CD4-positive, alpha-beta memory T cell (primary cell): ENCODE results near the gene NR1D1. TPM values are rescaled to one million over a fixed set of nuclear protein-coding genes. Genes with fewer than 3 reads are reported as not detected.
A peak's percentile ranks its signal among the peaks of the same experiment; 100 is the strongest.

Experiments used
- CTCF ChIA-PET: fragments of 350-600 bp; sonication (Branson Sonifier 250); formaldehyde crosslinking; loops from one replicate; lab custom pipeline; 2021; ENCODE audit warnings: inconsistent platforms; ENCODE audit not compliant: partially characterized antibody; lab: Charles Lee
- POLR2A ChIA-PET: fragments of 350-600 bp; sonication (Branson Sonifier 250); formaldehyde crosslinking; loops from one replicate; lab custom pipeline; 2021; ENCODE audit not compliant: partially characterized antibody; lab: Charles Lee
- DNase-seq, 5 donors: peaks; one replicate each; pipeline versions ENCODE4 v3.0.0 to v3.0.0-alpha.2; 2020 to 2022; ENCODE audit warnings: mixed read lengths in 1 of 5
- H3K27ac ChIP-seq: one replicate; pipeline ENCODE4 v1.7.0; 2013; ENCODE audit warnings: low read depth, low read length
- H3K27me3 ChIP-seq: 2 replicates; pipeline ENCODE4 v1.7.0; 2013; ENCODE audit warnings: mild to moderate bottlenecking, low read length, moderate library complexity; ENCODE audit not compliant: insufficient read depth
- H3K36me3 ChIP-seq: 2 replicates; pipeline ENCODE4 v1.7.0; 2013; ENCODE audit warnings: mild to moderate bottlenecking, low read length, moderate library complexity; ENCODE audit not compliant: insufficient read depth
- H3K4me1 ChIP-seq: 2 replicates; pipeline ENCODE4 v1.7.0; 2013; ENCODE audit warnings: mild to moderate bottlenecking, low read length, moderate library complexity; ENCODE audit not compliant: insufficient read depth
- H3K4me3 ChIP-seq, 2 donors: one replicate each; pipeline ENCODE4 v1.7.0; 2013; ENCODE audit warnings: low read length in 2 of 2, mild to moderate bottlenecking in 1 of 2
- H3K9me3 ChIP-seq, 2 donors: one replicate each; pipeline ENCODE4 v1.7.0; 2013; ENCODE audit warnings: low read length in 2 of 2, control low read depth in 1 of 2; ENCODE audit not compliant: control insufficient read depth in 1 of 2
- H3K27ac Mint-ChIP-seq, 7 donors: one replicate each; pipeline ENCODE4 v1.8.0; 2020 to 2021; ENCODE audit warnings: mixed read lengths in 7 of 7, mild to moderate bottlenecking in 6 of 7, inconsistent platforms in 3 of 7, moderate library complexity in 3 of 7
- H3K27me3 Mint-ChIP-seq, 2 donors: one replicate each; pipeline ENCODE4 v1.8.0; 2020 to 2021; ENCODE audit warnings: mixed read lengths in 2 of 2
- H3K36me3 Mint-ChIP-seq, 2 donors: one replicate each; pipeline ENCODE4 v1.8.0; 2020 to 2021; ENCODE audit warnings: mixed read lengths in 2 of 2, inconsistent platforms in 1 of 2, mild to moderate bottlenecking in 1 of 2
- H3K4me1 Mint-ChIP-seq, 4 donors: one replicate each; pipeline ENCODE4 v1.8.0; 2020 to 2021; ENCODE audit warnings: mixed read lengths in 4 of 4, mild to moderate bottlenecking in 1 of 4
- H3K4me3 Mint-ChIP-seq, 8 donors: one replicate each; pipeline ENCODE4 v1.8.0; 2020 to 2021; ENCODE audit warnings: mixed read lengths in 8 of 8, mild to moderate bottlenecking in 7 of 8, moderate library complexity in 6 of 8, inconsistent platforms in 3 of 8
- H3K9me3 Mint-ChIP-seq, 8 donors: one replicate each; pipeline ENCODE4 v1.8.0; 2020 to 2021; ENCODE audit warnings: mixed read lengths in 8 of 8, mild to moderate bottlenecking in 5 of 8, inconsistent platforms in 3 of 8, moderate library complexity in 1 of 8
- intact Hi-C: fragments of 100-400 bp; cut with micrococcal nuclease; formaldehyde crosslinking; loops from one replicate; pipeline ENCODE4 v1.15.1; 2023
- polyA plus RNA-seq, 2 donors: library from polyadenylated mRNA; unstranded; fragments of 300-500 nt; fragmentation: Illumina TruSeq; gene quantifications; one replicate each; pipeline ENCODE4 v1.2.3, GENCODE V29; 2021
- total RNA-seq, 2 experiments: library from RNA; stranded (reverse); gene quantifications; one replicate each; pipeline ENCODE4 v1.2.3, GENCODE V29; 2021

The NR1D1 gene
- total and polyA plus RNA-seq, 4 experiments from 2014 or later = 5.7 to 15.1 (median 13.6) TPM

GRCh38 chr17:40093580-40094201 is 6.7 kb downstream of the NR1D1 start:
- H3K36me3 ChIP-seq = peaks cover 31% of the 10 kb centered on the region
- Mint-ChIP-seq H3K4me1 (peaks cover 47 to 62% (median 50%) of the 10 kb centered on the region in 4 donors), H3K36me3 (peaks cover 36 to 52% of the 10 kb centered on the region in 2 donors), H3K4me3 (peak overlapping the region in 3 of 8 donors; percentile 13 to 54 (median 34)), H3K27me3 (no peaks in the 10 kb centered on the region), H3K27ac (peak overlapping the region; percentile 55 to 91 (median 73)), H3K9me3 (no peaks in the 10 kb centered on the region)
- no peak overlapping the region for H3K27ac ChIP-seq
- intact Hi-C loops = no loop called here
- ChIA-PET CTCF (interaction anchor here (1.7 to 13.8 kb wide), 4 partner anchors 18 to 75 kb away, joined by 5 to 217 read pairs (median 8); no protein-coding TSS in a partner anchor), POLR2A (interaction anchor here (0.5 to 16.2 kb wide), 8 partner anchors 9 to 539 kb away, joined by 4 to 494 read pairs (median 5); partner anchors contain the start of genes CASC3, MED24 and THRA)
- peaks cover 53% of the 10 kb centered on the region for H3K4me1 ChIP-seq
- DNase-seq = peak in 1 of 5 donors; percentile 30
- no peaks in the 10 kb centered on the region for H3K9me3 ChIP-seq
- no peak overlapping the region for H3K4me3 ChIP-seq
- no peaks in the 10 kb centered on the region for H3K27me3 ChIP-seq

GRCh38 chr17:40093005-40093579 is 7.3 kb downstream of the NR1D1 start:
- Mint-ChIP-seq H3K4me1 (peaks cover 41 to 56% (median 44%) of the 10 kb centered on the region in 4 donors), H3K27ac (peak overlapping the region; percentile 55 to 91 (median 65)), H3K4me3 (peak overlapping the region in 3 of 8 donors; percentile 13 to 54 (median 32)), H3K36me3 (peaks cover 36 to 54% of the 10 kb centered on the region in 2 donors), H3K27me3 (no peaks in the 10 kb centered on the region), H3K9me3 (no peaks in the 10 kb centered on the region)
- H3K4me3 ChIP-seq = no peak overlapping the region
- H3K4me1 ChIP-seq = peaks cover 47% of the 10 kb centered on the region
- CTCF ChIA-PET = interaction anchor here (0.5 to 13.8 kb wide), 4 partner anchors 15 to 75 kb away, joined by 4 to 217 read pairs (median 8); no protein-coding TSS in a partner anchor
- intact Hi-C loops = no loop called here
- no peaks in the 10 kb centered on the region for H3K27me3 ChIP-seq
- POLR2A ChIA-PET = interaction anchor here (0.8 to 16.2 kb wide), 8 partner anchors 8 to 47 kb away, joined by 4 to 494 read pairs (median 5); partner anchors contain the start of genes CASC3, MED24 and THRA
- H3K27ac ChIP-seq = no peak overlapping the region
- peak in 1 of 5 donors; percentile 33 for DNase-seq
- H3K36me3 ChIP-seq = peaks cover 36% of the 10 kb centered on the region
- no peaks in the 10 kb centered on the region for H3K9me3 ChIP-seq

GRCh38 chr17:40092581-40092980 is 7.8 kb downstream of the NR1D1 start:
- H3K9me3 ChIP-seq = no peaks in the 10 kb centered on the region
- ChIA-PET CTCF (interaction anchor here (0.5 to 13.8 kb wide), 4 partner anchors 14 to 76 kb away, joined by 4 to 217 read pairs (median 8); no protein-coding TSS in a partner anchor), POLR2A (interaction anchor here (1.2 to 16.2 kb wide), 5 partner anchors 12 to 30 kb away, joined by 4 to 494 read pairs (median 13); partner anchors contain the start of gene THRA)
- H3K4me3 ChIP-seq = no peak overlapping the region
- peaks cover 42% of the 10 kb centered on the region for H3K4me1 ChIP-seq
- H3K27me3 Mint-ChIP-seq = no peaks in the 10 kb centered on the region
- H3K9me3 Mint-ChIP-seq = no peaks in the 10 kb centered on the region
- H3K27me3 ChIP-seq = no peaks in the 10 kb centered on the region
- peaks cover 41% of the 10 kb centered on the region for H3K36me3 ChIP-seq
- peak in 1 of 5 donors; percentile 5 for DNase-seq
- H3K4me1 Mint-ChIP-seq = peaks cover 37 to 51% (median 39%) of the 10 kb centered on the region in 4 donors
- peak overlapping the region in 2 of 8 donors; percentile 32 to 36 for H3K4me3 Mint-ChIP-seq
- intact Hi-C loops = no loop called here
- H3K27ac Mint-ChIP-seq = peak overlapping the region in 2 of 7 donors; percentile 29 to 74
- H3K36me3 Mint-ChIP-seq = peaks cover 32 to 58% of the 10 kb centered on the region in 2 donors
- no peak overlapping the region for H3K27ac ChIP-seq

DNA sequence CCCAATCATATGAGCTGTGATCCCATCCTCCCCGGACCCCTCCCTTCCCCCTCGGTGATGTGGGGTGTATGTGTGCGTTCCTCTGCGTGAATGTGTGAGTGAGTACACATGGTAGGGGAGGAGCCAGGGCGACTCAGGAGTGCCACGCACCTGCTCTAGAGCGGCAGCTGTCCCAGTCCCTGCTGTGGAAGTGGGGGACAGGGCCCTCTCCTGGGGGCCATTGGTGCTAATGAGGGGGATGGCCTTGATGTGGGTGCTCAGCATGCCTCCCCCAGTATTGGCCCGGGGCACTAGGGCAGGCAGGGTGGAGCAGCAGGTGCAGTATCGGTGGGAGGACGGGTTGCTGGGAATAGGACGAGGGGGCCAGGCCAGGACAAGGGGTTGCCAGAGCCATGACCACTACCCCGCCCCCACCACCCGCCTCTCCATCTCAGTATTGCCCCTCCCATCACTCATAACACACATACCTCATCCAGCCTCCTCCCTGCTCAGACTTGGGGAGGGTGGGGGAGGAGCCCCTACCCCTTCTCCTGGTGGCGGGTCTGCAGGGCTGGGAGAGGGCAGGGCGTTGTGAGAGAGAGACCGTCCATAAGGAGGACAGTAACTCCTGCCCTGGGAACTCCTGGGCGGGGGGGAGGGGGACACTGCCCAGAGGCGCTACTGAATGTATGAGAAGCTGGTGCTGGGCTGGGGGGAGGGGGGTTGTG is 8.5 kb downstream of the NR1D1 start:
- Mint-ChIP-seq H3K36me3 (peaks cover 33 to 60% of the 10 kb centered on the region in 2 donors), H3K4me1 (peaks cover 33 to 49% (median 39%) of the 10 kb centered on the region in 4 donors), H3K27me3 (no peaks in the 10 kb centered on the region), H3K9me3 (no peaks in the 10 kb centered on the region), H3K27ac (peak overlapping the region in 4 of 7 donors; percentile 51 to 74 (median 64)), H3K4me3 (no peak overlapping the region)
- Histone ChIP-seq H3K4me3 (no peak overlapping the region), H3K36me3 (peaks cover 48% of the 10 kb centered on the region), H3K9me3 (no peaks in the 10 kb centered on the region), H3K4me1 (peaks cover 35% of the 10 kb centered on the region), H3K27me3 (no peaks in the 10 kb centered on the region), H3K27ac (no peak overlapping the region)
- ChIA-PET CTCF (interaction anchor here (1.1 to 13.8 kb wide), 3 partner anchors 16 to 76 kb away, joined by 3 to 217 read pairs (median 5); no protein-coding TSS in a partner anchor), POLR2A (interaction anchor here (0.8 to 16.2 kb wide), 4 partner anchors 9 to 29 kb away, joined by 4 to 494 read pairs (median 154); partner anchors contain the start of genes NR1D1 and THRA)
- intact Hi-C loops = no loop called here
- peak in 1 of 5 donors; percentile 41 for DNase-seq

GRCh38 chr17:40090237-40091119 is 9.9 kb downstream of the NR1D1 start:
- Mint-ChIP-seq H3K27ac (peak overlapping the region in 5 of 7 donors; percentile 61 to 87 (median 68)), H3K36me3 (peaks cover 27 to 59% of the 10 kb centered on the region in 2 donors), H3K27me3 (no peaks in the 10 kb centered on the region), H3K4me1 (peaks cover 20 to 45% (median 28%) of the 10 kb centered on the region in 4 donors), H3K9me3 (no peaks in the 10 kb centered on the region), H3K4me3 (no peak overlapping the region)
- intact Hi-C loops = no loop called here
- H3K27me3 ChIP-seq = no peaks in the 10 kb centered on the region
- peaks cover 53% of the 10 kb centered on the region for H3K36me3 ChIP-seq
- CTCF ChIA-PET = interaction anchor here (0.9 to 2.1 kb wide), 6 partner anchors 15 to 78 kb away, joined by 3 to 11 read pairs (median 4); no protein-coding TSS in a partner anchor
- H3K9me3 ChIP-seq = no peaks in the 10 kb centered on the region
- POLR2A ChIA-PET = interaction anchor here (1.4 to 16.2 kb wide), 4 partner anchors 9 to 21 kb away, joined by 3 to 494 read pairs (median 154); partner anchors contain the start of genes NR1D1 and THRA
- peaks cover 26% of the 10 kb centered on the region for H3K4me1 ChIP-seq
- H3K4me3 ChIP-seq = no peak overlapping the region
- H3K27ac ChIP-seq = no peak overlapping the region
- DNase-seq = no peak
